Heart left ventricle (tissue), 13 donors: ENCODE data around the gene IL37.

Source experiments
- CTCF ChIP-seq, 12 donors: fragments of 200-600 bp; sonication (generic) in 4 of 12; IDR thresholded peaks; one replicate each; pipeline versions ENCODE4 v1.5.0 to v1.8.0; 2018 to 2022; ENCODE audit warnings: antibody characterized with exemption in 12 of 12, mild to moderate bottlenecking in 5 of 12
- POLR2A ChIP-seq, 2 donors: fragments of 450-650 bp; IDR thresholded peaks; one replicate each; pipeline ENCODE4 v1.6.1; 2017; ENCODE audit warnings: antibody characterized with exemption in 2 of 2, mild to moderate bottlenecking in 2 of 2, moderate library complexity in 2 of 2
- donor health status: ischemic (EF 13 %, LVEDD 7.1; RV severe dilation, severe dysfunction).
- donor health status: DM: no; HTN: yes; CAD: no.
- donor health status: DM: no; HTN: no; CAD: no.
- donor health status: ischemic (EF 25% LVEDD 6.9; RV normal size, moderate dysfunction).
- donor health status: ischemic (EF 25% LVEDD 5.7; RV mildly dilated, moderate dysfunction).
- donor health status: ischemic (EF 35%, LVEDD 5.7; RV mildly dilated, moderate dysfunction).
- donor health status: nonischemic (EF 11% LVEDD 7.7; RV severe dilation, severe dysfunction).
- donor health status: DM: yes; HTN: yes; CAD: no.
- donor health status: PGD.
- donor health status: ischemic (EF 29% LVEDD 5.4; RV normal size, mild dysfunction).
- donor health status: nonischemic (EF 23%, LVEDD 6.1; RV moderate dilation, normal function).

- TF ChIP-seq POLR2A (IDR thresholded peaks at IDR 0.05) (no peak), CTCF (IDR thresholded peaks at IDR 0.05) (no peak)
Observed at GRCh38 chr2:112927745-112928144, 16.8 kb downstream of the IL37 start.
